IMR-90 (cell line): Measurements from ENCODE around the gene PPL. TPM values are rescaled to one million over a fixed set of nuclear protein-coding genes. Genes with fewer than 3 reads are reported as not detected.

Experiments used
- ATAC-seq: fragments of 200-7000 bp; cut with Tn5 transposase; 2 replicates; pipeline ENCODE4 v1.9.1; 2020; ENCODE audit warnings: low read depth, mild to moderate bottlenecking, moderate library complexity
- BruUV-seq: library from RNA; stranded (reverse); fragments of 400-500 nt; replicated peaks from 2 replicates; lab custom pipeline; 2021; lab: Mats Ljungman, UMichigan
- CTCF ChIA-PET: fragments of 300-600 bp; formaldehyde crosslinking; extraction: SDS; loops from one replicate; lab custom pipeline; 2021; ENCODE audit warnings: antibody characterized with exemption; lab: Yijun Ruan, JAX
- POLR2A ChIA-PET: fragments of 300-600 bp; sonication (Branson Sonifier 250); formaldehyde crosslinking; loops from one replicate; lab custom pipeline; 2022; ENCODE audit warnings: antibody characterized with exemption; ENCODE audit not compliant: unreplicated experiment; lab: Charles Lee
- DNase-seq: peaks from one replicate; pipeline ENCODE4 v3.0.0; 2013
- H2AFZ ChIP-seq: replicated peaks from 2 replicates; pipeline ENCODE3; 2013; ENCODE audit warnings: low read length, mild to moderate bottlenecking; ENCODE audit not compliant: poor library complexity
- H2AK5ac ChIP-seq: 2 replicates; pipeline ENCODE4 v1.6.1; 2013; ENCODE audit warnings: low read depth, low read length, inconsistent platforms
- H2AK9ac ChIP-seq: replicated peaks from 2 replicates; pipeline ENCODE3; 2013; ENCODE audit warnings: mild to moderate bottlenecking, low read depth, low read length, moderate library complexity; ENCODE audit not compliant: poor library complexity
- H2BK120ac ChIP-seq: 2 replicates; pipeline ENCODE4 v1.6.1; 2013; ENCODE audit warnings: low read depth, low read length, inconsistent platforms
- H2BK15ac ChIP-seq: 3 replicates; pipeline ENCODE4 v1.6.1; 2013; ENCODE audit warnings: low read depth, low read length, inconsistent platforms
- H2BK20ac ChIP-seq: 2 replicates; pipeline ENCODE4 v1.6.1; 2013; ENCODE audit warnings: low read depth, mild to moderate bottlenecking, inconsistent platforms, low read length, moderate library complexity
- H2BK5ac ChIP-seq: 2 replicates; pipeline ENCODE4 v1.6.1; 2013; ENCODE audit warnings: mild to moderate bottlenecking, low read depth, low read length, inconsistent platforms; ENCODE audit not compliant: poor library complexity, severe bottlenecking
- H3K14ac ChIP-seq: replicated peaks from 2 replicates; pipeline ENCODE4 v1.6.1; 2013; ENCODE audit warnings: low read depth, low read length, inconsistent platforms
- H3K18ac ChIP-seq: 2 replicates; pipeline ENCODE4 v1.6.1; 2013; ENCODE audit warnings: low read depth, low read length, control low read depth
- H3K23ac ChIP-seq: 2 replicates; pipeline ENCODE4 v1.6.1; 2013; ENCODE audit warnings: low read depth, low read length, inconsistent platforms
- H3K27ac ChIP-seq: 2 replicates; pipeline ENCODE4 v1.5.1; 2013; ENCODE audit warnings: mild to moderate bottlenecking, control low read depth, low read length; ENCODE audit not compliant: insufficient read depth
- H3K27me3 ChIP-seq: 2 replicates; pipeline ENCODE4 v1.6.1; 2013; ENCODE audit warnings: low read length; ENCODE audit not compliant: control insufficient read depth, insufficient read depth
- H3K36me3 ChIP-seq: 2 replicates; pipeline ENCODE4 v1.6.1; 2013; ENCODE audit warnings: low read length, mixed read lengths; ENCODE audit not compliant: control insufficient read depth, insufficient read depth
- H3K4ac ChIP-seq: 2 replicates; pipeline ENCODE4 v1.6.1; 2013; ENCODE audit warnings: low read depth, low read length, inconsistent platforms
- H3K4me1 ChIP-seq: 2 replicates; pipeline ENCODE4 v1.6.1; 2013; ENCODE audit warnings: low read length, mixed read lengths; ENCODE audit not compliant: control insufficient read depth, insufficient read depth
- H3K4me2 ChIP-seq: 2 replicates; pipeline ENCODE4 v1.6.1; 2013; ENCODE audit warnings: low read depth, mild to moderate bottlenecking, control low read depth, low read length, moderate library complexity
- H3K4me3 ChIP-seq: 2 replicates; pipeline ENCODE4 v1.5.1; 2013; ENCODE audit warnings: low read depth, mild to moderate bottlenecking, control low read depth, low read length, moderate library complexity; ENCODE audit not compliant: insufficient read depth
- H3K56ac ChIP-seq: 2 replicates; pipeline ENCODE4 v1.6.1; 2013; ENCODE audit warnings: low read length, inconsistent platforms; ENCODE audit not compliant: insufficient read depth; ENCODE audit errors: extremely low read depth
- H3K79me1 ChIP-seq, 2 experiments: 2 replicates each; pipeline ENCODE4 v1.6.1; 2013; ENCODE audit warnings: low read length in 2 of 2, inconsistent platforms in 1 of 2, low read depth in 1 of 2
- H3K9ac ChIP-seq: 2 replicates; pipeline ENCODE4 v1.6.1; 2013; ENCODE audit warnings: low read depth, low read length, control low read depth
- H3K9me1 ChIP-seq: 2 replicates; pipeline ENCODE4 v1.6.1; 2013; ENCODE audit warnings: low read length, inconsistent platforms; ENCODE audit not compliant: insufficient read depth
- H3K9me3 ChIP-seq: 2 replicates; pipeline ENCODE4 v1.6.1; 2013; ENCODE audit warnings: low read length; ENCODE audit not compliant: control insufficient read depth, insufficient read depth
- H4K20me1 ChIP-seq: 2 replicates; pipeline ENCODE4 v1.6.1; 2013; ENCODE audit warnings: low read length, inconsistent platforms; ENCODE audit not compliant: insufficient read depth
- H4K5ac ChIP-seq: 2 replicates; pipeline ENCODE4 v1.6.1; 2013; ENCODE audit warnings: mild to moderate bottlenecking, low read depth, low read length, control low read depth
- H4K8ac ChIP-seq, 2 experiments: 2 replicates each; pipeline ENCODE4 v1.6.1; 2013; ENCODE audit warnings: low read depth in 2 of 2, low read length in 2 of 2, control low read depth in 1 of 2, inconsistent platforms in 1 of 2
- H4K91ac ChIP-seq: 2 replicates; pipeline ENCODE4 v1.6.1; 2013; ENCODE audit warnings: low read depth, low read length, inconsistent platforms; ENCODE audit not compliant: insufficient read depth
- BHLHE40 ChIP-seq: fragments of 150-350 bp; IDR thresholded peaks from 2 replicates; pipeline ENCODE4 v1.6.1; 2016; ENCODE audit warnings: mild to moderate bottlenecking, low read depth, low read length
- CTCF ChIP-seq: conservative IDR thresholded peaks from 2 replicates; pipeline ENCODE4 v1.5.1; 2012; ENCODE audit warnings: mild to moderate bottlenecking, low read depth, low read length, improper control_type of control experiment
- MXI1 ChIP-seq: IDR thresholded peaks from 2 replicates; pipeline ENCODE4 v1.6.1; 2012; ENCODE audit warnings: low read depth, mild to moderate bottlenecking, low read length, moderate library complexity, borderline replicate concordance
- POLR2A ChIP-seq: IDR thresholded peaks from 2 replicates; pipeline ENCODE4 v1.6.1; 2012; ENCODE audit warnings: mild to moderate bottlenecking, low read depth, low read length
- RAD21 ChIP-seq: IDR thresholded peaks from 2 replicates; pipeline ENCODE4 v1.6.1; 2012; ENCODE audit warnings: low read length, improper control_type of control experiment
- RCOR1 ChIP-seq: IDR thresholded peaks from 2 replicates; pipeline ENCODE4 v1.6.1; 2012; ENCODE audit warnings: mild to moderate bottlenecking, low read length, improper control_type of control experiment; ENCODE audit not compliant: insufficient replicate concordance
- RFX5 ChIP-seq: IDR thresholded peaks from 2 replicates; pipeline ENCODE4 v1.8.0; 2012; ENCODE audit warnings: low read depth, mild to moderate bottlenecking, low read length, moderate library complexity
- WGBS, 2 experiments: methylation state at CpG; one replicate each; pipeline versions ENCODE4 v1.1.5 to v1.1.7; 2013; ENCODE audit warnings: missing lambda C conversion rate in 2 of 2; ENCODE audit not compliant: insufficient read length in 1 of 2; ENCODE audit errors: extremely low coverage in 2 of 2; 5-methylcytosine and 5-hydroxymethylcytosine counted together
- dilution Hi-C: fragments of 300-500 bp; cut with HindIII; formaldehyde crosslinking; loops from one replicate; pipeline ENCODE4 v1.14.3; 2018; ENCODE audit warnings: low sequenced_read_pairs; ENCODE audit not compliant: unreplicated experiment
- in situ Hi-C: fragments of 300-500 bp; cut with MboI; formaldehyde crosslinking; loops from 3 replicates; pipeline ENCODE4 v1.14.3; 2019; ENCODE audit warnings: low sequenced_read_pairs, inconsistent platforms, mixed read lengths
- intact Hi-C: fragments of 100-400 bp; cut with micrococcal nuclease; formaldehyde crosslinking; loops from 2 replicates; pipeline ENCODE4 v1.10.0; 2022
- polyA plus RNA-seq, 3 experiments: library from polyadenylated mRNA; depleted of rRNA; stranded (reverse); fragments of >200 nt; gene quantifications; 2 replicates each; pipeline ENCODE4 v1.2.3, GENCODE V29; 2012; ENCODE audit warnings: low replicate concordance in 1 of 3
- total RNA-seq: library from RNA; depleted of rRNA; stranded (reverse); fragments of >200 nt; gene quantifications from 2 replicates; pipeline ENCODE4 v1.2.3, GENCODE V29; 2012

The PPL gene
- total and polyA plus RNA-seq, 2 of the 4 experiments (the other 2 are of a cell fraction), result 0.34 to 0.36 TPM

GRCh38 chr16:4970010-4970409 lies 33.1 kb upstream of the PPL start:
- WGBS, 2 experiments, result 35% methylated on average over 2 of the region's 3 CpGs; no CpG with 5 or more reads in 1 of the 2 experiments
- CTCF ChIA-PET, result no interaction called here

More at GRCh38 chr16:4970010-4970409, 33.1 kb upstream of the PPL start:
- H2AFZ ChIP-seq, result no peak overlapping the region
- H3K4me3 ChIP-seq, result no peak overlapping the region
- POLR2A ChIA-PET, result no interaction called here
- H2BK20ac ChIP-seq, result no peak overlapping the region
- peak overlapping the region; percentile 13 for H2AK9ac ChIP-seq
- DNase-seq, result no peak
- H4K5ac ChIP-seq, result no peak overlapping the region
- no peak overlapping the region for H3K56ac ChIP-seq
- intact Hi-C loops (no loop called here), dilution Hi-C loops (no loop called here), in situ Hi-C loops (loop anchor here (25.0 kb wide), 1 partner anchor 458 kb away; no protein-coding TSS in a partner anchor)
- no peaks in the 10 kb centered on the region for H4K20me1 ChIP-seq
- BruUV-seq, result no TSS peak
- no peak overlapping the region for H2BK5ac ChIP-seq
- no peak for ATAC-seq
- H3K27ac ChIP-seq, result no peak overlapping the region
- H2BK15ac ChIP-seq, result no peak overlapping the region
- H2BK120ac ChIP-seq, result no peak overlapping the region
- H3K9ac ChIP-seq, result no peak overlapping the region
- TF ChIP-seq BHLHE40 (no peak), RFX5 (no peak), RAD21 (no peak), MXI1 (no peak), POLR2A (no peak), RCOR1 (no peak), CTCF (no peak)
- H3K18ac ChIP-seq, result no peak overlapping the region
- H3K4me2 ChIP-seq, result no peak overlapping the region
- H4K8ac ChIP-seq, result no peak overlapping the region
- no peak overlapping the region for H3K4ac ChIP-seq
- H3K14ac ChIP-seq, result no peak overlapping the region
- H2AK5ac ChIP-seq, result no peak overlapping the region
- no peaks in the 10 kb centered on the region for H3K9me1 ChIP-seq
- H3K4me1 ChIP-seq, result no peaks in the 10 kb centered on the region
- H3K23ac ChIP-seq, result no peak overlapping the region
- H4K91ac ChIP-seq, result no peak overlapping the region
- no peaks in the 10 kb centered on the region for H3K36me3 ChIP-seq
- no peaks in the 10 kb centered on the region for H3K79me1 ChIP-seq
- peaks cover 3% of the 10 kb centered on the region; the same call in 1 of the 2 replicates for H3K27me3 ChIP-seq
- H3K9me3 ChIP-seq, result no peaks in the 10 kb centered on the region
